ENCODE data around the gene CCSAP.

DNA sequence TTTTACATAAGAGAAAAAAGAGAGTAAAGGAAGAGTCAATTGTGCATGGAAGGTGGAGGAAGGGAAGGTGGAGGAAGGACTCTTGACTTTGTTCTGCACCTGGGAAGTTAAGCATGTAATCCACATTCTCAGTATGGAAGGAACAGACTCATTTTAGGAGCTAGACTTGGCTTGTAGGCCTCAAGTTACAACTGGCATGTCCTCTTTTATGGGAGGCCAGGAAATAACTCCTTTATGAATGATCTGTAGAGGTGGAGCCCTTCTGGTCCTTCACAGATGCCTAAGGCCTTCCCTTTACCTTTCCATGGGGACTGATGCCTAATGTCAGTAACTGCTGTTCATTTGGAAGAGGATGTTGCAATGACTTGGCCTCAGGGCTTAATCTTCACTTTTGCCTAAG is 29.4 kb upstream of the CCSAP start:
- TF ChIP-seq, protein P1, sequence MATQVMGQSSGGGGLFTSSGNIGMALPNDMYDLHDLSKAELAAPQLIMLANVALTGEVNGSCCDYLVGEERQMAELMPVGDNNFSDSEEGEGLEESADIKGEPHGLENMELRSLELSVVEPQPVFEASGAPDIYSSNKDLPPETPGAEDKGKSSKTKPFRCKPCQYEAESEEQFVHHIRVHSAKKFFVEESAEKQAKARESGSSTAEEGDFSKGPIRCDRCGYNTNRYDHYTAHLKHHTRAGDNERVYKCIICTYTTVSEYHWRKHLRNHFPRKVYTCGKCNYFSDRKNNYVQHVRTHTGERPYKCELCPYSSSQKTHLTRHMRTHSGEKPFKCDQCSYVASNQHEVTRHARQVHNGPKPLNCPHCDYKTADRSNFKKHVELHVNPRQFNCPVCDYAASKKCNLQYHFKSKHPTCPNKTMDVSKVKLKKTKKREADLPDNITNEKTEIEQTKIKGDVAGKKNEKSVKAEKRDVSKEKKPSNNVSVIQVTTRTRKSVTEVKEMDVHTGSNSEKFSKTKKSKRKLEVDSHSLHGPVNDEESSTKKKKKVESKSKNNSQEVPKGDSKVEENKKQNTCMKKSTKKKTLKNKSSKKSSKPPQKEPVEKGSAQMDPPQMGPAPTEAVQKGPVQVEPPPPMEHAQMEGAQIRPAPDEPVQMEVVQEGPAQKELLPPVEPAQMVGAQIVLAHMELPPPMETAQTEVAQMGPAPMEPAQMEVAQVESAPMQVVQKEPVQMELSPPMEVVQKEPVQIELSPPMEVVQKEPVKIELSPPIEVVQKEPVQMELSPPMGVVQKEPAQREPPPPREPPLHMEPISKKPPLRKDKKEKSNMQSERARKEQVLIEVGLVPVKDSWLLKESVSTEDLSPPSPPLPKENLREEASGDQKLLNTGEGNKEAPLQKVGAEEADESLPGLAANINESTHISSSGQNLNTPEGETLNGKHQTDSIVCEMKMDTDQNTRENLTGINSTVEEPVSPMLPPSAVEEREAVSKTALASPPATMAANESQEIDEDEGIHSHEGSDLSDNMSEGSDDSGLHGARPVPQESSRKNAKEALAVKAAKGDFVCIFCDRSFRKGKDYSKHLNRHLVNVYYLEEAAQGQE (IDR thresholded peaks at IDR 0.05; ENCODE audit: insufficient replicate concordance, low read depth) = no peak
- TF ChIP-seq, protein P2, sequence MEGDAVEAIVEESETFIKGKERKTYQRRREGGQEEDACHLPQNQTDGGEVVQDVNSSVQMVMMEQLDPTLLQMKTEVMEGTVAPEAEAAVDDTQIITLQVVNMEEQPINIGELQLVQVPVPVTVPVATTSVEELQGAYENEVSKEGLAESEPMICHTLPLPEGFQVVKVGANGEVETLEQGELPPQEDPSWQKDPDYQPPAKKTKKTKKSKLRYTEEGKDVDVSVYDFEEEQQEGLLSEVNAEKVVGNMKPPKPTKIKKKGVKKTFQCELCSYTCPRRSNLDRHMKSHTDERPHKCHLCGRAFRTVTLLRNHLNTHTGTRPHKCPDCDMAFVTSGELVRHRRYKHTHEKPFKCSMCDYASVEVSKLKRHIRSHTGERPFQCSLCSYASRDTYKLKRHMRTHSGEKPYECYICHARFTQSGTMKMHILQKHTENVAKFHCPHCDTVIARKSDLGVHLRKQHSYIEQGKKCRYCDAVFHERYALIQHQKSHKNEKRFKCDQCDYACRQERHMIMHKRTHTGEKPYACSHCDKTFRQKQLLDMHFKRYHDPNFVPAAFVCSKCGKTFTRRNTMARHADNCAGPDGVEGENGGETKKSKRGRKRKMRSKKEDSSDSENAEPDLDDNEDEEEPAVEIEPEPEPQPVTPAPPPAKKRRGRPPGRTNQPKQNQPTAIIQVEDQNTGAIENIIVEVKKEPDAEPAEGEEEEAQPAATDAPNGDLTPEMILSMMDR (IDR thresholded peaks at IDR 0.05; ENCODE audit: insufficient read depth, low read length) = no peak
- no peak for TF ChIP-seq SPI1 (IDR thresholded peaks at IDR 0.05; ENCODE audit: borderline replicate concordance, low read depth)
- TF ChIP-seq POLR2AphosphoS5 (IDR thresholded peaks at IDR 0.05; ENCODE audit: low read depth) = no peak
- TF ChIP-seq GABPA (IDR thresholded peaks at IDR 0.05; ENCODE audit: low read depth) = no peak

All from HL-60 (cell line).